Astrocyte of the cerebellum (primary cell): Measurements from ENCODE around the gene OAS1.

ENCODE experiments used
- DNase-seq: peaks from one replicate; pipeline ENCODE4 v3.0.0-alpha.2; 2011; ENCODE audit warnings: low read depth
- H3K4me3 ChIP-seq: 2 replicates; pipeline ENCODE4 v1.5.1; 2011; ENCODE audit warnings: mild to moderate bottlenecking, low read depth, low read length, moderate library complexity
- in situ Hi-C: cut with HindIII; loops from 2 replicates; pipeline ENCODE4 v1.10.0; 2017; ENCODE audit warnings: low sequenced_read_pairs
- TF ChIP-seq, protein P1 (sequence below): IDR thresholded peaks from 2 replicates; pipeline ENCODE4 v1.5.1; 2012; ENCODE audit warnings: low read length, low read depth, moderate library complexity, mild to moderate bottlenecking; ENCODE audit errors: missing control alignments

OAS1 gene

DNA sequence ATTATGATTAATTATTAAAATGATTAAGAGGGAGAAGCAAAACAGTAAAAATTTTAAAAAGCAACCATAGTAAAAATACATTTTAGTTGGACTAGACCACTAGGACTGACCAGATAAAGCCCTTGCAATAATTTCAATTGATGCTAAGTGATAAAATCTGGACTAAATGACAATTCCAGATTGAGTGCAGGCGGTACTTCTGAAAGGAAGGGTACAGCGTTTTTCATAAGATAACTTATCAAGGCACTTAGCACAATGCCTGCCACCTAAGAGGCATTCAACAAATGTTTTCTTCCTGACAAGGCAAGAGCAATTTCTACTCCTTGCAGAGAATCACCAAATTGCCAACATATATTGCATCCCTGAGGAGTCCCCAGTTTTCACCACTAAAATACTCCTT lies 37.7 kb upstream of the OAS1 start:
- in situ Hi-C loops: no loop called here
- TF ChIP-seq, protein P1, sequence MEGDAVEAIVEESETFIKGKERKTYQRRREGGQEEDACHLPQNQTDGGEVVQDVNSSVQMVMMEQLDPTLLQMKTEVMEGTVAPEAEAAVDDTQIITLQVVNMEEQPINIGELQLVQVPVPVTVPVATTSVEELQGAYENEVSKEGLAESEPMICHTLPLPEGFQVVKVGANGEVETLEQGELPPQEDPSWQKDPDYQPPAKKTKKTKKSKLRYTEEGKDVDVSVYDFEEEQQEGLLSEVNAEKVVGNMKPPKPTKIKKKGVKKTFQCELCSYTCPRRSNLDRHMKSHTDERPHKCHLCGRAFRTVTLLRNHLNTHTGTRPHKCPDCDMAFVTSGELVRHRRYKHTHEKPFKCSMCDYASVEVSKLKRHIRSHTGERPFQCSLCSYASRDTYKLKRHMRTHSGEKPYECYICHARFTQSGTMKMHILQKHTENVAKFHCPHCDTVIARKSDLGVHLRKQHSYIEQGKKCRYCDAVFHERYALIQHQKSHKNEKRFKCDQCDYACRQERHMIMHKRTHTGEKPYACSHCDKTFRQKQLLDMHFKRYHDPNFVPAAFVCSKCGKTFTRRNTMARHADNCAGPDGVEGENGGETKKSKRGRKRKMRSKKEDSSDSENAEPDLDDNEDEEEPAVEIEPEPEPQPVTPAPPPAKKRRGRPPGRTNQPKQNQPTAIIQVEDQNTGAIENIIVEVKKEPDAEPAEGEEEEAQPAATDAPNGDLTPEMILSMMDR: no peak
- H3K4me3 ChIP-seq: no peak overlapping the region
- no peak for DNase-seq

DNA sequence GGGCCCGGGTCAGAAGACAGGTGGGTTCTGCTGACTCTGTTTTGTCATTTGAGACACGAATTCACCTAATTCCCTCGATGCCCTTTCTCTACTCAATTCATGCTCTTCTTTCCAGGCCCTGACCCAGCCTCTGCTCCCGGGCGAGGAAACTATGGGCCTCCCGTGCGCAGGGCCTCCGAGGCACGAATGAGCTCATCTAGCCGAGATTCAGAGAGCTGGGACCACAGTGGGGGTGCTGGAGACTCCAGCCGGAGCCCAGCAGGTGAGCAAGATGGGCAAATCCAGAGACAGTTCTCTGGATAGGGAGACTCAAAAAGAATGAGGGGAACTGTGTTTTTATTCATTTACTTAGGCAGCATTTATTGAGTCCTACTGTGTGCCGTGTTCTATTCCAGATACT lies 37.0 kb upstream of the OAS1 start:
- TF ChIP-seq, protein P1: no peak
- in situ Hi-C loops: no loop called here
- no peak for DNase-seq
- no peak overlapping the region for H3K4me3 ChIP-seq

DNA sequence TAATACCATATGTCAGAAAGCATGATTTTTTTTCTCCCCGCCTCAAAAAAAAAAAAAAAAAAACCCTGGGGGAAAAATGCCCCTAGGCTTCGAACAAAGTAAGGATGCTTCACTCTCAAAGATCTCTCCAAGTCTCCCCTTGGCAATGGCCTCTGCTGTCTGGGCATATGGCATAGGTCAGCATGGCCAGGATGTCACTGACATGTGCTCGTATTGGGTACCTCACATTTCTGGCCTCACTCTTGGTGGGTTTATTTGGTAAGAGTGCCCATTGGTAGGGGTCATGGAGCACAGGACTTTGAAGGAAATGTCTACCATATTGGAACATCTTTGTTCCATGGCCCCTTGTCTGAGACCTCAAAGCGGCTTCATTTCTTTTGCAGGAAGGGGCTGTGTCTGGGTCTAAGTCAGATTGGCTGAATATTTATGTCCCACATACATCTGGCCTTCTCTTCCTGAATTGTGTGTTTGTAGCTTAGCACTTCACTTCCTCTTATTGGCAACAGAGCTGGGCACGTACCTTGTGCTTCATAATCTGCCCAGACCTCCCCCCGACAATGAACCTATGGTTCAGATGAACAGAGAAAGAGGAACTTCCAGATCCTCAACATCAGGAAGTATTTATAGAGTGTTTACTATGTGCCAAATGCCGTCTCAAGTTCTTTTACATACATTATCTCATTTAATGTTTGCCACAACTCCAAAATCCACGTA lies 36.3 kb upstream of the OAS1 start:
- in situ Hi-C loops: no loop called here
- H3K4me3 ChIP-seq: no peak overlapping the region
- no peak for DNase-seq
- TF ChIP-seq, protein P1: no peak

DNA sequence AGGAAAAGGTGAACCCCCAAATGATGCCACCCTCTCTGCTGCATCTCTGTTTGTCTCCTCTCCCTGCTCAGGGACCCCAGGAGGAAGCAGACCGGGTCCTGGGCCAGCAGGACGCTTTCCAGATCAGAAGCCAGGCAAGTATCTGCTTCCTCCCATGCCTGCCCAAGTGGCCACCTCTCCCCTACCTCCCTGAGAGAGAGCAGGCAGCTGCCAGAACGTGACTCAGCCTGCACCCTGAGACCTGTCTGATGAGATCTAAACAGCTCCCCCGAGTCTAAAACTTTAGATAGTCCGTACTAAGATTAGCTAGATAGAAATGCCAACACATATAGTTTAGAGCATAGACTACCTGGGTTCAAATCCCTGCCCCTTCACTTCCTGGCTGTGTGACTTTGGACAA lies 31.2 kb upstream of the OAS1 start:
- in situ Hi-C loops: no loop called here
- TF ChIP-seq, protein P1: no peak
- no peak overlapping the region for H3K4me3 ChIP-seq
- DNase-seq: no peak

DNA sequence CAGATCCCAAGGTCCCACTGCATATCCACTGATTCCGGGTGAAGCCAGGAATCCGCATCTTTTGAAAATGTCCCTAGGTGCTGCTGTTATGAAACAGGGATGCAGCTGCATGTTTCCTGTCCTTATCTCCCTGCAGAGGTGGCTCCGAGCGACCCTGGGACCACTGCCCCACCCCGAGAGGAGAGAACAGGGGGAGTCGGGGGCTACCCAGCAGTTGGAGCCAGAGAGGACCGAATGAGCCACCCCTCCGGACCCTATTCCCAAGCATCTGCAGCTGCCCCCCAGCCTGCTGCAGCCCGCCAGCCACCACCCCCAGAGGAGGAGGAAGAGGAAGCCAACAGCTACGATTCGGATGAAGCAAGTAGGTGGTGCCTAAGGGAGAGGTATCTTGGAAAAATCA lies 30.3 kb upstream of the OAS1 start:
- no peak for DNase-seq
- H3K4me3 ChIP-seq: no peak overlapping the region
- in situ Hi-C loops: no loop called here
- TF ChIP-seq, protein P1: no peak

DNA sequence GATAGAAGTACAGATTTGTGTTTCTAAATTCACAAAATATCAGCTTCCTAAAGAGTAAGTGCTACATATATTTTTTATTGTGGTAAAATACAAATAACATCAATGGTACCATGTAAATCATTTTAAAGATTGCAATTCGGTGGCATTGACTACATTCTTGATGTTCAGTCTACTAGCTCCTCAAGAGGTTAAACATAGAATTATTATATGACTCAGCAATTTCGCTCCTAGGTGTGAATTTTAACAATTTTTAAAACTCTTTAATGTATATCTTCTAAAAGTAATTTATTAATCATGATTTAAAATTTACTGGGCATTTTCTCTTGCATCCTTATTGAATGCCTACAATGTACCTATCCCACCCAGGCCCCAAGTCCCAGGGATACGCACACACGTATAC lies 29.8 kb upstream of the OAS1 start:
- in situ Hi-C loops: no loop called here
- TF ChIP-seq, protein P1: no peak
- DNase-seq: no peak
- H3K4me3 ChIP-seq: no peak overlapping the region
